ENCODE measurements around the gene TTLL13. TPM values are rescaled to one million over a fixed set of nuclear protein-coding genes. Genes with fewer than 3 reads are reported as not detected.

Gene TTLL13
- total RNA-seq, 1 donor from 2014 or later = 0.19 TPM

- Histone ChIP-seq H3K27ac (replicated peaks) (no peak overlapping the region), H3K4me3 (no peak overlapping the region), H3K4me1 (peaks cover 30% of the 10 kb centered on the region), H3K9me3 (replicated peaks) (no peaks in the 10 kb centered on the region), H3K27me3 (ENCODE audit: low read depth) (no peaks in the 10 kb centered on the region), H3K36me3 (no peaks in the 10 kb centered on the region)
- intact Hi-C loops (cut with micrococcal nuclease) = no loop called here
- no peak for DNase-seq
- TF ChIP-seq CTCF (IDR thresholded peaks at IDR 0.05; ENCODE audit: borderline replicate concordance) = no peak
Observed at GRCh38 chr15:90261811-90262210, 12.5 kb downstream of the TTLL13 start.

GRCh38 chr15:90262426-90262825, 13.1 kb downstream of the TTLL13 start:
- H3K36me3 ChIP-seq = no peaks in the 10 kb centered on the region
- no peak overlapping the region for H3K4me3 ChIP-seq
- no peak for DNase-seq
- no peaks in the 10 kb centered on the region for H3K9me3 ChIP-seq (replicated peaks)
- no peaks in the 10 kb centered on the region for H3K27me3 ChIP-seq (ENCODE audit: low read depth)
- no peak for TF ChIP-seq CTCF (IDR thresholded peaks at IDR 0.05; ENCODE audit: borderline replicate concordance)
- intact Hi-C loops (cut with micrococcal nuclease) = no loop called here
- no peak overlapping the region for H3K27ac ChIP-seq (replicated peaks)
- H3K4me1 ChIP-seq = peaks cover 36% of the 10 kb centered on the region

- Histone ChIP-seq H3K9me3 (replicated peaks) (no peaks in the 10 kb centered on the region), H3K27ac (replicated peaks) (peak overlapping the region; percentile 98), H3K27me3 (ENCODE audit: low read depth) (no peaks in the 10 kb centered on the region), H3K36me3 (peaks cover 11% of the 10 kb centered on the region), H3K4me3 (peak overlapping the region; percentile 87), H3K4me1 (peaks cover 58% of the 10 kb centered on the region)
- intact Hi-C loops (cut with micrococcal nuclease) = no loop called here
- DNase-seq = no peak
- no peak for TF ChIP-seq CTCF (IDR thresholded peaks at IDR 0.05; ENCODE audit: borderline replicate concordance)
Observed at GRCh38 chr15:90264671-90265070, 15.3 kb downstream of the TTLL13 start.

GRCh38 chr15:90265271-90266060, 16.1 kb downstream of the TTLL13 start, which contains the start of gene NGRN:
Gene NGRN (plus strand): TSS chr15:90265672. CDS start chr15:90265713, 41 bp downstream.
- Histone ChIP-seq H3K27me3 (ENCODE audit: low read depth) (no peaks in the 10 kb centered on the region), H3K36me3 (peaks cover 18% of the 10 kb centered on the region), H3K27ac (replicated peaks) (peak within 1 kb of the TSS; percentile 98), H3K9me3 (replicated peaks) (no peaks in the 10 kb centered on the region), H3K4me3 (peak within 1 kb of the TSS; percentile 87), H3K4me1 (peaks cover 66% of the 10 kb centered on the region)
- DNase-seq = peak; percentile 94
- no peak for TF ChIP-seq CTCF (IDR thresholded peaks at IDR 0.05; ENCODE audit: borderline replicate concordance)
- intact Hi-C loops (cut with micrococcal nuclease) = no loop called here

GRCh38 chr15:90266061-90266431, 16.7 kb downstream of the TTLL13 start:
- DNase-seq = no peak
- intact Hi-C loops (cut with micrococcal nuclease) = no loop called here
- Histone ChIP-seq H3K27ac (replicated peaks) (peak overlapping the region; percentile 98), H3K4me3 (peak overlapping the region; percentile 87), H3K9me3 (replicated peaks) (no peaks in the 10 kb centered on the region), H3K4me1 (peaks cover 72% of the 10 kb centered on the region), H3K36me3 (peaks cover 24% of the 10 kb centered on the region), H3K27me3 (ENCODE audit: low read depth) (no peaks in the 10 kb centered on the region)
- TF ChIP-seq CTCF (IDR thresholded peaks at IDR 0.05; ENCODE audit: borderline replicate concordance) = no peak
